Fibroblast of lung (primary cell): ENCODE measurements around the gene PGAP1.

Source experiments
- EZH2 ChIP-seq: IDR thresholded peaks from 2 replicates; pipeline ENCODE4 v1.5.1; 2012; ENCODE audit warnings: low read length, control low read depth, mild to moderate bottlenecking; ENCODE audit errors: missing control alignments
- TF ChIP-seq, protein P1 (sequence below), 2 donors: IDR thresholded peaks in 1 of 2; conservative IDR thresholded peaks in 1 of 2; 1 replicate in 1 of 2; 2 replicates in 1 of 2; pipeline ENCODE4 v1.5.1; 2011 to 2012; ENCODE audit warnings: low read length in 2 of 2, control low read depth in 1 of 2, inconsistent platforms in 1 of 2, low read depth in 1 of 2, mild to moderate bottlenecking in 1 of 2

DNA sequence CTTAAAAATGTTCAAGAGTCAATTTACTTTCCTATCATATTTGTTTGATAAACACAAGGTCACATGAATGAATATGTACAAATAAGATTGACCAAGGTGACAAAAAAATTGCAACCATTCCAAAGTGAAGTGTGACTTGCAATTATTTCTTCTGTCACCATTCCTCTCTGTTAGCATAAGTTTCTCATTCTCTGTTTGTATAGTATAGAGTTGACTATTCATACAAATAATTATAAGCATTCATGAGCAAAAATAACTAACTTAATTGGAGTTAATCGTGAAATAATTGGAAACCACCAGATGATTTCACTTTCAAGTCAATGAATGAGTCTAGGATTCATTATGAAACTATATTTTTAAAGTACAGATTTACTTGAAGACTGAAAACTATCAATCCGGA lies 42.1 kb downstream of the PGAP1 start:
- TF ChIP-seq, protein P1, sequence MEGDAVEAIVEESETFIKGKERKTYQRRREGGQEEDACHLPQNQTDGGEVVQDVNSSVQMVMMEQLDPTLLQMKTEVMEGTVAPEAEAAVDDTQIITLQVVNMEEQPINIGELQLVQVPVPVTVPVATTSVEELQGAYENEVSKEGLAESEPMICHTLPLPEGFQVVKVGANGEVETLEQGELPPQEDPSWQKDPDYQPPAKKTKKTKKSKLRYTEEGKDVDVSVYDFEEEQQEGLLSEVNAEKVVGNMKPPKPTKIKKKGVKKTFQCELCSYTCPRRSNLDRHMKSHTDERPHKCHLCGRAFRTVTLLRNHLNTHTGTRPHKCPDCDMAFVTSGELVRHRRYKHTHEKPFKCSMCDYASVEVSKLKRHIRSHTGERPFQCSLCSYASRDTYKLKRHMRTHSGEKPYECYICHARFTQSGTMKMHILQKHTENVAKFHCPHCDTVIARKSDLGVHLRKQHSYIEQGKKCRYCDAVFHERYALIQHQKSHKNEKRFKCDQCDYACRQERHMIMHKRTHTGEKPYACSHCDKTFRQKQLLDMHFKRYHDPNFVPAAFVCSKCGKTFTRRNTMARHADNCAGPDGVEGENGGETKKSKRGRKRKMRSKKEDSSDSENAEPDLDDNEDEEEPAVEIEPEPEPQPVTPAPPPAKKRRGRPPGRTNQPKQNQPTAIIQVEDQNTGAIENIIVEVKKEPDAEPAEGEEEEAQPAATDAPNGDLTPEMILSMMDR (conservative IDR thresholded peaks at IDR 0.05 in 1 of 2, IDR thresholded peaks at IDR 0.05 in 1 of 2; ENCODE audit: low read depth in 1 of 2, low read length in 2 of 2): no peak
- TF ChIP-seq EZH2: no peak
